ENCODE results near the gene RPL15.

- TF ChIP-seq EZH2 (IDR thresholded peaks at IDR 0.05; ENCODE audit: borderline replicate concordance, insufficient read depth, low read depth, low read length, poor library complexity, severe bottlenecking): no peak
- no peak for TF ChIP-seq CTCF (IDR thresholded peaks at IDR 0.05)
These were observed 25.6 kb downstream of the RPL15 start for GRCh38 chr3:23942546-23942945.
